SH-SY5Y (cell line): ENCODE data around the gene DSCAML1.

Experiments used
- GATA2 ChIP-seq: IDR thresholded peaks from 2 replicates; pipeline ENCODE4 v1.6.1; 2011; ENCODE audit warnings: mild to moderate bottlenecking, low read depth, low read length
- GATA3 ChIP-seq: IDR thresholded peaks from 2 replicates; pipeline ENCODE4 v1.6.1; 2011; ENCODE audit warnings: low read depth, mild to moderate bottlenecking, low read length, moderate library complexity

DNA sequence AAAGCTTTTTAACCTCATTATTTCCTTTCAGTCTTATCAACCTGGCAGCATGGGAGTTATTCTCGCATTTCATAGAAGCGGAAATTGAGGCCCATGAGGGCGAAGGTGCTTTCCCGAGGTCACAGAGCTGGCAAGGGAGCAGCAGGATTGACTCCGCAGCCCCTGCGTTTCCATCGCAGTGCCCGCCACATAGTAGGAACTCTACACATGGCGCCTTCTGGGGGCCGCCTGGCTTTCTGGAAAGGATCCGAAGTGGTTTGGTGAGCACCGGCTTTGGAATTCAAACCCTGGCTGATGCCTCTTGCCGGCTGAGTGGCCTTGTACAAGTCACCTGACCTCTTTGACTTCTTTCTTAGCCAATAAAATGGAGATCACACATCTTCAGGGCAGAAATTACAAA is 376.0 kb downstream of the DSCAML1 start:
- TF ChIP-seq GATA2 (no peak), GATA3 (no peak)
